Hepatocyte (in vitro differentiated cells): ENCODE results near the gene MEG3. TPM values are rescaled to one million over a fixed set of nuclear protein-coding genes. Genes with fewer than 3 reads are reported as not detected.
A peak's percentile ranks its signal among the peaks of the same experiment; 100 is the strongest.

Source experiments
- DNase-seq: peaks from one replicate; pipeline ENCODE4 v3.0.0-alpha.2; 2016; ENCODE audit warnings: low spot score
- H2AFZ ChIP-seq: fragments of 200-600 bp; sonication (generic); 2 replicates; pipeline ENCODE4 v1.6.0; 2016; ENCODE audit warnings: antibody characterized with exemption, mild to moderate bottlenecking
- H3K27ac ChIP-seq: fragments of 200-600 bp; sonication (generic); 2 replicates; pipeline ENCODE4 v1.5.1; 2016; ENCODE audit warnings: mild to moderate bottlenecking
- H3K27me3 ChIP-seq: fragments of 200-600 bp; sonication (generic); 2 replicates; pipeline ENCODE4 v1.6.1; 2016
- H3K36me3 ChIP-seq: fragments of 200-600 bp; sonication (generic); replicated peaks from 2 replicates; pipeline ENCODE4 v1.5.1; 2016; ENCODE audit warnings: low read depth; ENCODE audit not compliant: insufficient read depth
- H3K4me1 ChIP-seq: fragments of 200-600 bp; sonication (generic); 2 replicates; pipeline ENCODE4 v1.5.1; 2016; ENCODE audit warnings: mild to moderate bottlenecking, moderate library complexity; ENCODE audit not compliant: insufficient read depth
- H3K4me2 ChIP-seq: fragments of 200-600 bp; sonication (generic); 2 replicates; pipeline ENCODE4 v1.6.0; 2016
- H3K4me3 ChIP-seq: fragments of 200-600 bp; sonication (generic); 2 replicates; pipeline ENCODE4 v1.5.1; 2016; ENCODE audit warnings: mild to moderate bottlenecking
- H3K79me2 ChIP-seq: fragments of 200-600 bp; sonication (generic); 2 replicates; pipeline ENCODE4 v1.6.0; 2017; ENCODE audit warnings: mild to moderate bottlenecking
- H3K9me2 ChIP-seq: fragments of 200-600 bp; sonication (generic); replicated peaks from 2 replicates; pipeline ENCODE4 v1.6.0; 2017; ENCODE audit warnings: mild to moderate bottlenecking; ENCODE audit not compliant: insufficient read depth
- H3K9me3 ChIP-seq: fragments of 200-600 bp; sonication (generic); 2 replicates; pipeline ENCODE4 v1.5.1; 2016; ENCODE audit warnings: low read depth, mild to moderate bottlenecking
- H4K20me1 ChIP-seq: fragments of 200-600 bp; sonication (generic); 2 replicates; pipeline ENCODE4 v1.6.0; 2016; ENCODE audit warnings: mild to moderate bottlenecking; ENCODE audit not compliant: insufficient read depth, poor library complexity, severe bottlenecking
- CTCF ChIP-seq: fragments of 200-600 bp; sonication (generic); IDR thresholded peaks from 2 replicates; pipeline ENCODE4 v1.5.1; 2016; ENCODE audit warnings: antibody characterized with exemption, mild to moderate bottlenecking; ENCODE audit not compliant: poor library complexity
- EZH2 ChIP-seq: fragments of 200-600 bp; sonication (generic); IDR thresholded peaks from 2 replicates; pipeline ENCODE4 v1.6.1; 2016; ENCODE audit warnings: antibody characterized with exemption, mild to moderate bottlenecking, borderline replicate concordance
- EZH2phosphoT487 ChIP-seq: fragments of 200-600 bp; sonication (generic); IDR thresholded peaks from one replicate; pipeline ENCODE4 v1.6.1; 2018; ENCODE audit warnings: antibody characterized with exemption, mild to moderate bottlenecking, low read depth, moderate library complexity; ENCODE audit not compliant: unreplicated experiment, severe bottlenecking
- WGBS: methylation state at CpG from one replicate; pipeline ENCODE4 v1.1.6; 2016; ENCODE audit warnings: low lambda C conversion rate; ENCODE audit errors: missing lambda C conversion rate; 5-methylcytosine and 5-hydroxymethylcytosine counted together
- polyA plus RNA-seq: library from polyadenylated mRNA; unstranded; fragments of >200 nt; fragmentation: Nextera tagmentation; extraction: Ambion mirVana; gene quantifications from 2 replicates; pipeline ENCODE4 v1.2.1, GENCODE V29; 2016
- total RNA-seq: library from RNA; depleted of rRNA; stranded (reverse); fragments of >200 nt; gene quantifications from 2 replicates; pipeline ENCODE4 v1.2.3, GENCODE V29; 2014

The MEG3 gene
- total RNA-seq, result not detected in 2 replicates
- polyA plus RNA-seq, result 0.16 TPM in 1 of 2 replicates, not detected in the other

DNA sequence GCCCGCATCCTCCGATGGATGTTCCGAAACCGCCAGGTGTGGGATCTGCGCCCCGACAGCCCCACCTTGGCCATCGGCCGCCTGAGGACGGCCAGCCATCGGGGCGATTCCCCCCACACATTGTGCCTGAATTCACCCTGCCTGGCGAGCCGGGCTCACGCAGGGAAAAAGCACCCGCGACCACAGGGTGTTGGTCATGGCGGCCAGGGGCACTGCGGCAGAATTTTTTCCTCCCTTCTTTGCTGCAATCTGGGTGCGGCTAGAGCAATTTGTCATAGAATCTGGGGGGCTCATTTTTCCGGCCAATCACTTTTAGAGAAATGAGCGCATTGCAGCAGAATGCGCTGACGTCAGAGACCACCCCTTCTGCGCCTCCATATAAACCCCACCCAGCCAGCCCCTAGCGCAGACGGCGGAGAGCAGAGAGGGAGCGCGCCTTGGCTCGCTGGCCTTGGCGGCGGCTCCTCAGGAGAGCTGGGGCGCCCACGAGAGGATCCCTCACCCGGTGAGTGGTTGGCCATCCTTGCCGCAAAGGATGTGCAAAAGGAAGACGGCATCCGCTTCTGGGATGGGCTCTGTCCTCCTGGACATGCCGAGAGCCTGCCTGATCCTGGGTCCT, at the start of gene MEG3:
Gene MEG3 (plus strand): TSS at position 406 of the 619 bp plus-strand sequence.
- Histone ChIP-seq H3K79me2 (no peaks in the 10 kb centered on the region), H3K4me2 (no peak within 1 kb of the TSS), H3K36me3 (no peaks in the 10 kb centered on the region), H2AFZ (no peak within 1 kb of the TSS), H3K27ac (no peak within 1 kb of the TSS), H4K20me1 (no peaks in the 10 kb centered on the region), H3K27me3 (no peaks in the 10 kb centered on the region), H3K9me2 (no peaks in the 10 kb centered on the region), H3K9me3 (no peaks in the 10 kb centered on the region), H3K4me3 (no peak within 1 kb of the TSS), H3K4me1 (peaks cover 33% of the 10 kb centered on the region)
- TF ChIP-seq EZH2, result no peak
- TF ChIP-seq EZH2phosphoT487, result no peak
- no peak for TF ChIP-seq CTCF
- no peak for DNase-seq
- WGBS, result 99% methylated on average over 39 of the region's 39 CpGs

DNA sequence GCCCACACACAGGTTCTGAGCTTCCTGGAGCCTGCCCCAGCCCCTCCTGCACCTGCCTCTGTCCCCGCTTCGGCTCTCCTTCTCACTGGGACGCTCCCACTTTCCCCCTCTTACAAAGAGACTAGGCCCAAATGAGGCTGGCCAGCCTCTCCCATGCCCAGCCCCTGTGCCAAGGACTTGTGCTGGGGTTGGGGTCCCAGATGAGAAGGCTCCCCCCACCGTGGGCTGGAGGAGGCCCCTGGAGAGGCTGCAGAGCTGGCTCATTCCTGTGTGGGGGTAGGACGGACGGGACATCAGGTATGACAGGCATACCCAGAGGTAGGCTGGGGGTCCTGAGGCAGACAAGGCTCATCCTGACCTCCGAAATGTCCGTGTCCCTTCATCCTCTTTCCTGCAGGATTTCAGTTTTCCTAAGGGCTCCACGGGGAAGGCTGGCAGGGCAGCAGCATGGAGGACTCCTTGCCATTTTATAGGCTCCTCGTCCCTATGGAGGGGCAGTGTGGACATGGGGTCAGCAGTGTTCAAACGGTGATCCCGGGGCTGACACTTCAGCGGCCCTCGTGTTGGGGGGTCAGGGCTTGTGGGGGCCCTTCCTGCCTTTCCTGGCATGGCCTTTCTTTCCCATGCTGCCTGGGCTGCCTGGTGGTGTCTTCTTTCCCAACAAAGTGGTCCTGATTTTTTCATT, 49.1 kb upstream of the MEG3 start:
- WGBS, result 93% methylated on average over 13 of the region's 14 CpGs
- Histone ChIP-seq H3K4me2 (no peak overlapping the region), H2AFZ (no peak overlapping the region)

DNA sequence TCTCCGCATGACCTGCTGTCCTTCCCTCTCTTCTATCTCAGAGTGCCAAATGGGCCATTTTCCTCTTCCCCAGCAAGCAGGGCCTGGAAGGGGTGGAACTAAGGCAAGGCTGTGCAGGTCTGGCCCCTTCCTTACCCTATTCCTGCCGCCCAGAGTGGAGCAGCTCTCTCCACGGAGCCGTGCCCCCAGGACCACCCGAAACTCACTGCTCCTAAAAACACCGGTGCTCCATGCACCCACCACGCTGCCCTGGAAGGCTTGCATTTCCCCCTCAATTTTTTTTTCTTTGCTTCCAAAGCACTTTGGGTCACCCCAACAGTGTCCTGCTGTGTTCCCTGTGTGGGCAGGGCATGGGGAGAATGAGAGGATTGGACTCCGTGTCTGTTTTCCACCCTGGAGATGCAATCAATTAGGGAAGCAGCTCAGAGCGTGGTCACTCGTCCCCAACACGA, 48.5 kb upstream of the MEG3 start:
- DNase-seq, result no peak
- H3K4me3 ChIP-seq, result no peak overlapping the region
- no peak for TF ChIP-seq EZH2
- TF ChIP-seq CTCF, result no peak
- no peak for TF ChIP-seq EZH2phosphoT487
- H3K27me3 ChIP-seq, result no peaks in the 10 kb centered on the region
- H4K20me1 ChIP-seq, result no peaks in the 10 kb centered on the region
- H3K4me1 ChIP-seq, result peaks cover 18% of the 10 kb centered on the region
- no peaks in the 10 kb centered on the region for H3K9me3 ChIP-seq
- WGBS, result 87% methylated on average over 10 of the region's 11 CpGs
- no peaks in the 10 kb centered on the region for H3K79me2 ChIP-seq
- no peaks in the 10 kb centered on the region for H3K9me2 ChIP-seq
- no peak overlapping the region for H3K4me2 ChIP-seq
- no peaks in the 10 kb centered on the region for H3K36me3 ChIP-seq
- no peak overlapping the region for H2AFZ ChIP-seq
- H3K27ac ChIP-seq, result peak overlapping the region; percentile 96

More for the DNA sequence above, 49.1 kb upstream of the MEG3 start:
- Histone ChIP-seq H3K4me3 (no peak overlapping the region), H3K27ac (peak overlapping the region; percentile 96), H3K4me1 (peaks cover 18% of the 10 kb centered on the region), H3K9me3 (no peaks in the 10 kb centered on the region), H3K9me2 (no peaks in the 10 kb centered on the region), H3K36me3 (no peaks in the 10 kb centered on the region), H3K27me3 (no peaks in the 10 kb centered on the region), H4K20me1 (no peaks in the 10 kb centered on the region), H3K79me2 (no peaks in the 10 kb centered on the region)
- DNase-seq, result no peak
- TF ChIP-seq EZH2phosphoT487 (no peak), CTCF (no peak), EZH2 (no peak)
